Urothelium cell line (cell line): ENCODE measurements around the gene STRBP.
"Not testable (repeated sequence)": the region's sequence is repeated elsewhere in the genome, so short reads cannot be mapped to it uniquely, and the experiment has no call there.

Source experiments
- DNase-seq: peaks from one replicate; pipeline ENCODE4 v3.0.0; 2011; ENCODE audit warnings: low spot score, mixed read lengths
- FAIRE-seq: peaks from 2 replicates; lab custom pipeline; 2011; peaks lifted over from hg19 to GRCh38; lab: Jason Lieb, UNC

STRBP gene

GRCh38 chr9:123251324-123251723 is 17.1 kb downstream of the STRBP start:
- FAIRE-seq = no peak

DNA sequence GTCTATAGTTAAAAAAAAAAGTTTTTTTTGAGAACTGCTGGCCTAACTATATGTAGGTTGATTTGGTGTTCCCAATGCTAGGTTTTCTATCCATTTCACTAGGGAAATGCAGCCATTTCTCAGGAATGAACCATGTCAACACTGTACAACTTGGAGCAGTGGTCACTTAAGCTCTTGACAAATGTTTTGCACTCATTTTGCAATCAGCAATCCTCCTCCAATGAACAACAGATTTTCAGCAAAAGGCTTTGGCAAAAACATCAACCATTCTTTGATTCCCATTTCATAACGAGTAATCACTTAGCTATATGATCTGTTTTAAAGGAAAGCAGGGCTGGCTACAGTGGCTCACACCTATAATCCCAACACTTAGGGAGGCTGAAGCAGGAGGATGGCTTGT is 17.9 kb downstream of the STRBP start:
- DNase-seq = no peak
- FAIRE-seq = no peak

More at GRCh38 chr9:123251324-123251723, 17.1 kb downstream of the STRBP start:
- DNase-seq = no peak

GRCh38 chr9:123249162-123249561 is 19.2 kb downstream of the STRBP start:
- DNase-seq, FAIRE-seq: not testable (repeated sequence)

GRCh38 chr9:123248630-123249029 is 19.8 kb downstream of the STRBP start:
- DNase-seq (no peak), FAIRE-seq (no peak)

DNA sequence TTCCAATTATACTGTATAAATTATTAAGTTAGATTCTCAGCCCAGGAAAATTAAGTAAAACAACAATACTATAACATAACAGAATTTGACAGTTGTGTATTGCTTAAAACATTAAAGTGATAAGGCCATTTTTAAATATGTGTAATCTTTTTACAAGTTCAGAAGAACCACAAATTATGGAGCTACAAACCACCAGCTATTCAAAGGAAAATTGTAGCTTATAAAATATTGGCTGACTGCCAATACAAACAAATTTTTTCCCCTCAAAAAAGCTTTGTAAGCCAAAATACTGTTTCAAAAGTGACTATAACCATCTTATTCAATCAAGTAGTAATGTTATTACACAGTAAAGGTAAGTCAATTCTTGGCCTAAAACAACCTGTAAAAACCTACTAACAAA is 21.9 kb downstream of the STRBP start:
- no peak for FAIRE-seq
- no peak for DNase-seq

DNA sequence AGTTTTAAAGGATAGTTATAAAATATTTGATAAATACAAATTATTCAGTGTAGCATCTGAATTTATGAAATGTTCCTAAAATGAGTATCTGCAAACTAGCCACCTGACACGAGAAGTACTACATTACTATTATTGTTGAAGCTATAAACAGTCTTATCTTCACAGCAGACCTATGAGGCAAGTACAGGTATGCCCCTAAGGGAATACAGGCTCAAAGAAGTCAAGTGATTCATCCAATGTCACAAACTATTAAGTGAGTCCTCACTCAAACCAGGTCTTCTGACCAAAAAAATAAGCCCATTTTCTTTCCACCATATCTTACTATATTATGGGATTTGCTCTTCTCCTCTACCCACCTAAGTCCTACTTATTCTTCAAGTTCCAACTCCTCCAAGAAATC is 28.7 kb downstream of the STRBP start:
- FAIRE-seq (no peak), DNase-seq (no peak)

DNA sequence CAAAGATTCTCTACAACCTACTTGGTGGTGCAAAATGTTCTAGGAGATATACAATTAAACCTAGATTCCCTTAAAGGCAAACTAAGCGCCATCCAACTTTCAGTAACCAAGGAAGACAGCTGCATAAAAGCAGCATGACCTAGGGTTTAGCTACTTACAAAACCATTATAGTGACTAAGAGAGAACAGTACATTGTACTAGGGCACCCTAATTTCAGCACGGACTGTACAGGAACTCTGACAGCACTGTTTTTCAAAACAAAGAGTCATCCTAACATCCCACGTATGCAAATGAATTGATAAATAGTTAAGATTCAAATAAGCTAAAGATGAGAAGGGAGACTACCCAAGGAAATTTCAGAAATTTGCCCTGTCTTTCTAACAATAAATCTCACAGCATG is 30.0 kb downstream of the STRBP start:
- no peak for DNase-seq
- FAIRE-seq = no peak

- FAIRE-seq (no peak), DNase-seq (no peak)
Observed at GRCh38 chr9:123237220-123237619, 31.2 kb downstream of the STRBP start.

GRCh38 chr9:123235448-123235847 is 32.9 kb downstream of the STRBP start:
- FAIRE-seq (no peak), DNase-seq (no peak)

DNA sequence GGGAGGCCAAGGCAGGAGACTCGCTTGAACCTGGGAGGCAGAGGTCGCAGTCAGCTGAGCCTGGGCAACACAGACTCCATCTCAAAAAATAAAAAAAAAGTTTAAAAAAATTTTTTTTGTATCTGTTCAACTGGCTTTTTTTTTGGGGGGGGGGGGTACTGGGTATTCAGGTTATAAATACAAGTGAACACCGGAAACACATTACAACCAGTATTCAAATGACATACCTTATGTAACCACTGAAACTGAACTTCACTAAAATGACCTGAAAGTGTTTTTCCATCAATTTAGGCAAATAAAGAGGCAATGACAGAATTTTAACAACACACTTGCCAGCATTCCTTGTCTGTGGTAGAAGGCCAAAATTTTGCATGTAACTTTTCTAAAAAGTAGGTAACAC is 33.5 kb downstream of the STRBP start:
- no peak for FAIRE-seq
- no peak for DNase-seq

GRCh38 chr9:123232332-123232731 is 36.1 kb downstream of the STRBP start:
- DNase-seq (no peak), FAIRE-seq (no peak)

DNA sequence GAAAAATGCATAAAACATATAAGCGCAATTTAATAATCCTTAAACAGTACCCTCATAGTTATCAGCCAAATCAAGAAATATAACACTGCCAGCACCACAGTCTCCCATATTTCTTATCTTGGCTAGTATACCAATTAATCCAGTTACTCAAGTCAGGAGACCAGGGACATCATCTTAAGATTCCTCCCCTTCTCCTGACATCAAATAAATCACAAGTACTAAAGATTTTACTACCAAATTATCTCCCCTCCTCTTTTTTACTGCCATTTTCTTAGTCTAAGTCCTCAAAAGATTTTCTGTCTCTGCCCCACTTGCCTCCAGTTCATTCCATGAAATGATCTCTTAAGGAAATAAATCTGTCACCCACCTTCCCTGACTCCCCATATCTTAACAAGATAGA is 37.0 kb downstream of the STRBP start:
- DNase-seq = no peak
- no peak for FAIRE-seq

DNA sequence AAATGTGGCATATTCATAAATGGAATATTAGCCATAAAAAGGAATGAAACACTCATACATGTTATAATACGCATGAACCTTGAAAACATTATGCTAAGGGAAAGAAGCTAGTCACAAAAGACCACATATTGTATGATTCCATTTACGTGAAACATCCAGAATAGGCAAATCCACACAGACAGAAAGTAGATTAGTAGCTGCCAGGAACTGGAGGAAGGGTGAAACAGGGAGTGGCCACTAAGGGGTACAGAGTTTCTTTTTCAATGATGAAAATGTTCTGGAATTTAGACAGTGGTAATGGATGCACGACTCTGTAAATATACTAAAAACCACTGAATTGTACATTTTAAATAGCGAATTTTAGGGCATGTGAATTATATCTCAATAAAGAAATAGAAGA is 39.4 kb downstream of the STRBP start:
- FAIRE-seq (no peak), DNase-seq (no peak)

DNA sequence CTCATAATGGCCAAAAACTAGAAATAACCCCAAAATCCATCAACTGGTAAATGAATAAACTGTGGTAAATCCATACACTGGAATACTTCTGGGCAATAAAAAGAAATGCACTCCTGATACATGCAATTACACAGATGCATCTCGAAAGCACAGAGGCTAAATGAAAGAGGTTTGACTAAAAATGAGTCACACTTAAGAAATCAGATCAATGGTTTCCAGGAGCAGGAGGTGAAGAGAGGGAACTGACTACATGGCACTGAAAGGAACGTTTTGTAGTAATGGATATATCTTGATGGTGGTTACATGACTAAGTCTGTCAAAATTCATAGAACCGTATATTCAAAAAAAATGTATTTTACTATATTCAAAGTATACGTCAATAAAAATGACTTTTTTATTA is 42.4 kb downstream of the STRBP start:
- DNase-seq (no peak), FAIRE-seq (no peak)

DNA sequence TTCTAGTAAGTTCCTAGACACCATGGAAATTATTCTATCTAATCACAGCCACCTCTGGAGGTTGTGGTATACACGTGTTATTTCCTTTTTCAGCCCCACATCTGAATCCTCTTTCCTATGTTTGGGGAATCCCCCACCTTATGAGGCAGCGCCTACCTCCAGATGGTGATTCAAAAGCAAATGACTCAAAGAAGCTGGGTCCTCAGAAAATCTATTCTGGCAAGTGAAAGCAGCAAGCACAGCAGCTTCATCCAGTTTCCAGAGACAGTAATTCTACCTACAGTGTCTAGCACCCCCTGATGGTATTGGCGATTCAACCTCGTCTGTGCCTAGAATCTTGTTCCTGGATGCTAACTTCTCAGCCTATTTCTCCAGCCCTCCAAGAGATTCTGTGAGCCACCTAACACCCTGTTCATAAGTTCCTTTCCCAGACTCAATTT is 43.0 kb downstream of the STRBP start:
- FAIRE-seq (no peak), DNase-seq (peak; percentile 6)

- no peak for FAIRE-seq
- no peak for DNase-seq
Observed at GRCh38 chr9:123220127-123220526, 48.3 kb downstream of the STRBP start.

DNA sequence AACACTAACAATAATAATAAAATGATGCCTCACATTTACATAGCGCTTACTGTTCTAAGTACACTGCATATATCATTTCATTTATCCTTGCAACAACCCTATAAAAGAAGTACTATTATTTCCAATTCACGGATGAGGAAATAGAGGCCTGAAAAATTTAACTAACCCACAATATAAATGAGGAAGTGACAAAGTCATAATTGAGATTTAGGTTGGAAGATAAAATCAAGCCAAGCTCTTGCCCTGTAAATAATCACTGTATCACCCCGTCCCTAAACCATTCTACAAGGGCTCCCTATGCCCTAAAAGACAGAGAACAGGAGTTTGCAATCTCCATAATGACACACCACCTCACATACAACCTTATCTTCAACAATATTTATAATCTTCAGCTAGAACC is 49.6 kb downstream of the STRBP start:
- no peak for DNase-seq
- no peak for FAIRE-seq

DNA sequence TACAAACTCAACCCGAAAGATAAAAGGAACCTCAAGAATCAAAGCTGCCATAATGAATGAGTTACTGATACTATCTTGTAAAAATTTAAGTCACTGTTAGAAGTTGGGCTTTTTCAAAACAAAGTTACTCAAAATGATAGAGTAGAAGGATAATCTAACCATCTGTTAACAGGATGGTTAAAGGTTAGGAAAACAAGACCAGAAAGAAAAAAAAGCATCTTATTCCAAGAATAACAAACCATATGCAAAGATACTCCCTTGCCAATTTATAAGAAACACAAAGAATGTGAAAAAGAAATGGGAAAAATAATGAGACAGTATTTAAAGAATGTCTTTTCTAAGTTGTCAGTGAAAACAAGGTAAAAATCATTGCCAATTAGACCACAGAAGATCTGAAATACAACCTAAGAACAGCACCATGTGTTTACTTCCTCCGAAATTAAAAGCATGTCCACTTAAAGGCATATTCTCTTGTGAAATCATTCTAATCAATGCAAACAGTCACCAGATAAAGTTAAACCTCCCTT is 51.2 kb downstream of the STRBP start:
- FAIRE-seq = no peak

GRCh38 chr9:123216251-123216797 is 52.1 kb downstream of the STRBP start:
- DNase-seq (no peak), FAIRE-seq (no peak)

More for the DNA sequence above, 51.2 kb downstream of the STRBP start:
- DNase-seq = no peak

DNA sequence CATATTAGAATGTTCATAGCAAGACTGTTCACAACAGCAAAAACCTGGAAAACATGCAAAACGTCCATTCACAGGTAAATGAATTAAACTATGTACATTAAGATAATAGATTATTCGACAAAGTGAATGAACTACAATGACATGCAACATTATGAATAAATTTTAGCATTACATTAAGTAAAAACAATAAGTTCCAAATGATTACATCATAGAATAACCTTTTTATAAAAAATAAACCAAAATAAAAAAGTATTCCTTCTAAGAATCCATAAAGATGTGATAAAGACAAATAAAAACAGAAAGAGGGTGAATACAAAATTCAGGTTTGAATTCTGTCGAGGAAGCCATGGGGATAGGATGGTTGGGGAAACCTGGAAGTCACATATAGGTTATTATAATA is 57.3 kb downstream of the STRBP start:
- no peak for FAIRE-seq
- DNase-seq = no peak

DNA sequence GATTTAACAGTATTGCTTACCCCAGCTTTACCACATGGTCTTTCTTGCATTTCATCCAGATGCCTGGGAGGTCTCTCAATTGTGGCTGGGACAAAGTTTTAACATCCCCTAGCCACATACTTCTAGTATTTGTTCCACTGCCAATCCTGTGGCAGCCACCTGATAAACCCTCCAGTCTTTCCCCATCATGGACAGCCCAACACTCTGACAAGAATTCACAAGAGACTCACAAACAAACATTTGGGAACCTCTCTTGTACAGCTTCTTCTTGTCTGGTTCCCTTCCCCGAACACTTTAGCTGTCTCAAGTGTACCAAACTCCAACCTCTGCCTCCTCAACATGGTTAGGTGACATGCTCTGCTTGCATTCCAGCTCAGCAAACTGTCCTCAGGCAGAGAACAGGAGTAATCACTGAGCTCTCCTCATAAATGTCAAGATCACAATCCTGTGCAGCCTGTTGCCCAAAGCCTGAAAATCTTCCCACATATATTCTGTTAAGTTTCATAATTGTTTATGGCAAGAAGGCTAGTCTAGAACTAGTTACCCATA is 59.7 kb downstream of the STRBP start:
- no peak for FAIRE-seq
- DNase-seq = no peak

DNA sequence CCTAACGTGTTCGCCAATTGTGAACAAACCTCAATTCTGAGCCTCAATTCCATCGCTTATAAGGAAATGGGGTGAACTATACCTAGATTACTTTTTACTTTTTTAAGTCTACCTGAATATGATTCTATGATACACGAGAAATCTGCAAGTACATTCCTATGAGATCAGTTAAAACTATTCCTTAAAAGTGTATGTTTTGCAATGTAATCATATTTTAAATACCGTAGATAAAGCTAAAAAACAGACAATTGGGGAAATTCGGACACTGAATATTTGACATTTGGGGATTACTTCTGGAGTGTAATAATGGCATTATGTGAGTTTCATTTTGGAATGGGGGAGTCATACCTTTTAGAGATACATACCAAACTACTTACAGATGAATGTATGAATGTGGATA is 62.3 kb downstream of the STRBP start:
- FAIRE-seq (no peak), DNase-seq (no peak)

GRCh38 chr9:123201083-123201482 is 67.3 kb downstream of the STRBP start:
- no peak for FAIRE-seq

More at GRCh38 chr9:123201083-123201482, 67.3 kb downstream of the STRBP start:
- DNase-seq = no peak
